ENCODE measurements around the gene PARD3B. TPM values are rescaled to one million over a fixed set of nuclear protein-coding genes. Genes with fewer than 3 reads are reported as not detected.
A peak's percentile ranks its signal among the peaks of the same experiment; 100 is the strongest.

The PARD3B gene
- total and polyA plus RNA-seq, 2 of the 8 experiments (the other 6 are each of a cell fraction or from before 2014, with no cell fraction given), result 1.2 to 5.7 TPM

GRCh38 chr2:205352593-205352992, 807.3 kb downstream of the PARD3B start:
- no peak for DNase-seq (ENCODE audit: low read depth in 1 of 2, low spot score in 2 of 2)
- Histone ChIP-seq H3K9ac (replicated peaks in 1 of 4; ENCODE audit: extremely low read depth in 1 of 4, low read depth in 3 of 4, low read length in 3 of 4) (no peak overlapping the region), H3K9me3 (ENCODE audit: insufficient read depth in 2 of 2, low read depth in 1 of 2, low read length in 1 of 2) (no peaks in the 10 kb centered on the region), H4K8ac (ENCODE audit: extremely low read depth, insufficient read depth, low read length) (no peak overlapping the region), H2BK120ac (replicated peaks; ENCODE audit: low read depth, low read length) (no peak overlapping the region), H4K5ac (ENCODE audit: insufficient read length, low read depth, low read length) (no peak overlapping the region), H3K79me2 (ENCODE audit: control insufficient read depth in 1 of 2, insufficient read depth in 2 of 2, low read length in 2 of 2) (no peaks in the 10 kb centered on the region), H2AK5ac (ENCODE audit: low read depth, low read length) (no peak overlapping the region), H2BK12ac (ENCODE audit: low read depth, low read length) (no peak overlapping the region), H3K18ac (ENCODE audit: extremely low read depth, low read length) (0 out of 2 replicates have a peak overlapping the region, but pooled peaks have one; percentile 36), H3K4me1 (replicated peaks in 1 of 4; ENCODE audit: control insufficient read depth in 3 of 4, insufficient read depth in 4 of 4, low read length in 3 of 4) (peaks cover 0 to 3% (median 0%) of the 10 kb centered on the region in 4 experiments; a peak in 1 of 7 replicates), H3K36me3 (ENCODE audit: control insufficient read depth in 2 of 4, insufficient read depth in 4 of 4, low read length in 3 of 4) (peaks cover 0 to 2% (median 0%) of the 10 kb centered on the region in 4 experiments; a peak in 1 of 8 replicates), H3K4ac (replicated peaks; ENCODE audit: insufficient read length, low read depth, low read length) (no peak overlapping the region), H4K91ac (replicated peaks; ENCODE audit: insufficient read length, low read length) (no peak overlapping the region), H3K14ac (ENCODE audit: insufficient read length) (no peak overlapping the region), H3K4me2 (ENCODE audit: insufficient read depth in 1 of 2, low read depth in 2 of 2, low read length in 2 of 2) (no peak overlapping the region), H2BK5ac (ENCODE audit: low read depth, low read length) (no peak overlapping the region), H3K27ac (ENCODE audit: low read depth, low read length) (no peak overlapping the region), H2BK15ac (ENCODE audit: low read length) (no peak overlapping the region), H3K27me3 (replicated peaks in 1 of 4; ENCODE audit: control insufficient read depth in 3 of 4, extremely low read depth in 1 of 4, insufficient read depth in 3 of 4, low read length in 3 of 4) (no peaks in the 10 kb centered on the region), H3K56ac (replicated peaks; ENCODE audit: insufficient read length, low read depth, low read length) (no peak overlapping the region), H3K79me1 (ENCODE audit: low read depth, low read length) (no peaks in the 10 kb centered on the region), H3K4me3 (ENCODE audit: extremely low read depth in 1 of 4, insufficient read depth in 2 of 4, low read depth in 3 of 4, low read length in 4 of 4) (no peak overlapping the region), H3K23me2 (ENCODE audit: low read depth, low read length) (no peaks in the 10 kb centered on the region), H4K20me1 (replicated peaks in 1 of 2; ENCODE audit: control insufficient read depth in 1 of 2, insufficient read depth in 2 of 2, low read length in 2 of 2) (no peaks in the 10 kb centered on the region), H2AFZ (ENCODE audit: low read length) (no peak overlapping the region), H2BK20ac (ENCODE audit: low read length) (no peak overlapping the region), H3K23ac (ENCODE audit: insufficient read length) (no peak overlapping the region)
- no peak for FAIRE-seq
- 85% methylated on average over 3 of the region's 3 CpGs; no CpG with 5 or more reads in 1 of the 2 experiments for WGBS, 2 experiments (ENCODE audit: extremely low coverage in 1 of 2, insufficient coverage in 1 of 2, insufficient read length in 1 of 2, insufficient replicate concordance in 2 of 2, low coverage in 1 of 2, low lambda C conversion rate in 2 of 2, missing lambda C conversion rate in 1 of 2)
- ChIA-PET POLR2A (ENCODE audit: partially characterized antibody) (interaction anchor here (0.6 kb wide), 1 partner anchor 145 kb away, joined by 3 read pairs; no protein-coding TSS in a partner anchor), CTCF (ENCODE audit: partially characterized antibody) (interaction anchor here (1.1 kb wide), 1 partner anchor 9 kb away, joined by 5 read pairs; no protein-coding TSS in a partner anchor)
- TF ChIP-seq GABPA (IDR thresholded peaks at IDR 0.05; ENCODE audit: borderline replicate concordance, insufficient read depth, low read length) (no peak), HDAC6 (IDR thresholded peaks at IDR 0.05; ENCODE audit: low read depth, low read length) (no peak), CREB1 (IDR thresholded peaks at IDR 0.05) (no peak), JUND (IDR thresholded peaks at IDR 0.05; ENCODE audit: low read length) (no peak), KDM5A (IDR thresholded peaks at IDR 0.05; ENCODE audit: low read length) (no peak), RXRA (IDR thresholded peaks at IDR 0.05; ENCODE audit: insufficient read depth, low read depth, low read length) (no peak), JUN (IDR thresholded peaks at IDR 0.05; ENCODE audit: low read depth, low read length) (no peak), ASH2L (IDR thresholded peaks at IDR 0.05; ENCODE audit: low read length) (no peak), POLR2A (IDR thresholded peaks at IDR 0.05; ENCODE audit: control extremely low read depth in 1 of 2, low read depth in 2 of 2, low read length in 2 of 2) (no peak), TAF7 (optimal IDR thresholded peaks at IDR 0.05; ENCODE audit: borderline replicate concordance, low read depth, low read length) (no peak), RFX5 (IDR thresholded peaks at IDR 0.05; ENCODE audit: borderline replicate concordance, low read depth, low read length) (no peak), RBBP5 (IDR thresholded peaks at IDR 0.05; ENCODE audit: borderline replicate concordance, low read depth, low read length) (no peak), EGR1 (IDR thresholded peaks at IDR 0.05; ENCODE audit: borderline replicate concordance, low read depth, low read length) (no peak)
- TF ChIP-seq, protein P1, sequence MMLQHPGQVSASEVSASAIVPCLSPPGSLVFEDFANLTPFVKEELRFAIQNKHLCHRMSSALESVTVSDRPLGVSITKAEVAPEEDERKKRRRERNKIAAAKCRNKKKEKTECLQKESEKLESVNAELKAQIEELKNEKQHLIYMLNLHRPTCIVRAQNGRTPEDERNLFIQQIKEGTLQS (IDR thresholded peaks at IDR 0.05; ENCODE audit: insufficient read depth, low read depth, low read length), result no peak

Measured in H1 (cell line).